Esophagus muscularis mucosa (tissue), 4 donors: ENCODE measurements around the gene MAGED4. TPM values are rescaled to one million over a fixed set of nuclear protein-coding genes. Genes with fewer than 3 reads are reported as not detected.

Source experiments
- DNase-seq: peaks from one replicate; pipeline ENCODE4 v3.0.0-alpha.2; 2017; ENCODE audit errors: extremely low spot score
- H3K27ac ChIP-seq, 4 donors: fragments of 200-600 bp; sonication (generic); replicated peaks in 1 of 4; 1 replicate in 3 of 4; 2 replicates in 1 of 4; pipeline ENCODE4 v1.5.1; 2016 to 2019; ENCODE audit warnings: mild to moderate bottlenecking in 1 of 4
- H3K27me3 ChIP-seq, 4 donors: fragments of 200-600 bp; sonication (generic); one replicate each; pipeline versions ENCODE4 v1.5.1 to v1.6.0; 2016 to 2019
- H3K36me3 ChIP-seq, 4 donors: fragments of 200-600 bp; sonication (generic); one replicate each; pipeline ENCODE4 v1.5.1; 2016 to 2019
- H3K4me1 ChIP-seq, 4 donors: fragments of 200-600 bp; sonication (generic); one replicate each; pipeline ENCODE4 v1.5.1; 2016 to 2019
- H3K4me3 ChIP-seq, 4 donors: fragments of 200-600 bp; sonication (generic); 1 replicate in 2 of 4; 2 replicates in 2 of 4; pipeline ENCODE4 v1.5.1; 2016 to 2019; ENCODE audit warnings: mild to moderate bottlenecking in 4 of 4, moderate library complexity in 1 of 4
- H3K9me3 ChIP-seq, 4 donors: fragments of 200-600 bp; sonication (generic); 1 replicate in 3 of 4; 2 replicates in 1 of 4; pipeline ENCODE4 v1.5.1; 2016 to 2019
- EP300 ChIP-seq: sonication (generic); formaldehyde crosslinking; IDR thresholded peaks from one replicate; pipeline ENCODE4 v1.6.1; 2017; ENCODE audit warnings: antibody characterized with exemption
- POLR2A ChIP-seq: fragments of 450-650 bp; IDR thresholded peaks from one replicate; pipeline ENCODE4 v1.6.1; 2017; ENCODE audit warnings: antibody characterized with exemption, moderate library complexity, mild to moderate bottlenecking, low read depth
- POLR2AphosphoS5 ChIP-seq, 2 donors: sonication (generic); formaldehyde crosslinking; IDR thresholded peaks; one replicate each; pipeline ENCODE4 v1.6.1; 2017; ENCODE audit warnings: antibody characterized with exemption in 2 of 2
- WGBS: methylation state at CpG from one replicate; pipeline ENCODE4 v1.1.5; 2018; 5-methylcytosine and 5-hydroxymethylcytosine counted together
- intact Hi-C: fragments of 100-400 bp; cut with DNase I; formaldehyde crosslinking; loops from one replicate; pipeline ENCODE4 v1.15.1; 2023
- small RNA-seq, 3 donors: library from RNA; depleted of rRNA; stranded (forward); fragments of <200 nt; gene quantifications; one replicate each; pipeline ENCODE3, GENCODE V24; 2016
- total RNA-seq, 4 donors: library from RNA; depleted of rRNA; stranded (reverse); fragments of >200 nt; gene quantifications; one replicate each; pipeline versions ENCODE4 v1.1.0 to v1.2.1, GENCODE V29; 2016
- TF ChIP-seq, protein P1 (sequence below), 3 experiments: fragments of 200-600 bp in 2 of 3; fragments of 450-650 bp in 1 of 3; sonication (generic) in 2 of 3; IDR thresholded peaks; one replicate each; pipeline ENCODE4 v1.5.1; 2017 to 2019; ENCODE audit warnings: antibody characterized with exemption in 3 of 3, mild to moderate bottlenecking in 2 of 3, moderate library complexity in 1 of 3

The MAGED4 gene
- total RNA-seq, 4 donors from 2014 or later, result 0.57 to 9.1 (median 6.1) TPM

DNA sequence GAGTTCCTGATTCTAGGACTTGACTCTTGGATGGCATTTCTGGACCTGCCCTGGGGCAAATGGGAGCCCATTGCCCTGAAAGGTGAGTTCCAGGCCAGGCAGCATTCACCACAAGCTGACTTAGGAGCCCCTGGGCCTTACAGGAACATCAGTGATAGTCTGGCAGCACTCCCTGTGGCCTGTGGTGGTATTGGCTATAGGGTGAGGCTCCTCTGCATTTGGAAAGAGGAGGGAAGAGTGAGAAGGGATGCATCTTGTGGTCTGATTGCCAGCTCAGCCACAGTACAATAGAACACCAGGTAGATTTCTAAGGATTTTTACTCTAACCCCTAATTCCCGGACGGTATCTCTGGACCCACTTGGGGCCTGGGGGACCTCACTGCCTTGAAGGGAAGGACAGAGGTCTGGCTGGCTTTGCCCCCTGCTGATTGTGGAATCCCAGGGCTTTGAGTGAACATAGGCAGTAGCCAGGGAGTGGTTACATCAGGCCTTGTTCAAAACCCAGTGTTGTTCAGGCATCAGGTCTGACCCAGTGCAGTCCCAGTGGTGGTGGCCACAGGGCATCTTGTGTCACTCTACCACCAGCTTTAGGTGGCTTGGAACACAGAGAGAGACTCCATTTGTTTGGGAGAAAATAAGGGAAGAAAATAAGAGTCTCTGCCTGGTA, 32.9 kb downstream of the MAGED4 start:
- Histone ChIP-seq H3K27me3 (no peaks in the 10 kb centered on the region), H3K4me3 (no peak overlapping the region), H3K9me3 (peaks cover 0 to 13% (median 0%) of the 10 kb centered on the region in 4 donors), H3K27ac (no peak overlapping the region), H3K4me1 (no peaks in the 10 kb centered on the region), H3K36me3 (no peaks in the 10 kb centered on the region)
- WGBS, result 82% methylated on average over 2 of the region's 2 CpGs
- no peak for DNase-seq
- intact Hi-C loops, result no loop called here
- no peak for TF ChIP-seq POLR2A
- no peak for TF ChIP-seq EP300
- TF ChIP-seq, protein P1, sequence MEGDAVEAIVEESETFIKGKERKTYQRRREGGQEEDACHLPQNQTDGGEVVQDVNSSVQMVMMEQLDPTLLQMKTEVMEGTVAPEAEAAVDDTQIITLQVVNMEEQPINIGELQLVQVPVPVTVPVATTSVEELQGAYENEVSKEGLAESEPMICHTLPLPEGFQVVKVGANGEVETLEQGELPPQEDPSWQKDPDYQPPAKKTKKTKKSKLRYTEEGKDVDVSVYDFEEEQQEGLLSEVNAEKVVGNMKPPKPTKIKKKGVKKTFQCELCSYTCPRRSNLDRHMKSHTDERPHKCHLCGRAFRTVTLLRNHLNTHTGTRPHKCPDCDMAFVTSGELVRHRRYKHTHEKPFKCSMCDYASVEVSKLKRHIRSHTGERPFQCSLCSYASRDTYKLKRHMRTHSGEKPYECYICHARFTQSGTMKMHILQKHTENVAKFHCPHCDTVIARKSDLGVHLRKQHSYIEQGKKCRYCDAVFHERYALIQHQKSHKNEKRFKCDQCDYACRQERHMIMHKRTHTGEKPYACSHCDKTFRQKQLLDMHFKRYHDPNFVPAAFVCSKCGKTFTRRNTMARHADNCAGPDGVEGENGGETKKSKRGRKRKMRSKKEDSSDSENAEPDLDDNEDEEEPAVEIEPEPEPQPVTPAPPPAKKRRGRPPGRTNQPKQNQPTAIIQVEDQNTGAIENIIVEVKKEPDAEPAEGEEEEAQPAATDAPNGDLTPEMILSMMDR (IDR thresholded peaks at IDR 0.05), result no peak
- TF ChIP-seq POLR2AphosphoS5 (IDR thresholded peaks at IDR 0.05), result no peak

DNA sequence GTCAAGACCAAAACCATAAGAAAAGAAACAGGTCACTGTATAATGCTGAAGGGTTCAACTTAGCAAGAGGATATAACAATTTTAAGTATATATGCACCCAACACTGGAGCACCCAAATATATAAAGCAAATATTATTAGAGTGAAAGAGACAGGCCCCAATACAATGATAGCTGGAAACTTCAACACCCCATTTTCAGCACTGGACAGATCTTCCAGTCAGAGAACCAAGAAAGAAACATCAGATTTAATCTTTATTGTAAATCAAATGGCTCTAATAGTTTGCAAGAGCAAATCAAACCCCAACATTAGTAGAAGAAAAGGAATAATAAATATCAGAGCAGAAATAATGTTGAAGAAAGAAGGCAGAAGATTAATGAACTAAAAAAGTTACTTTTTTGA, 36.2 kb downstream of the MAGED4 start:
- H3K27me3 ChIP-seq, result no peaks in the 10 kb centered on the region
- DNase-seq, result no peak
- intact Hi-C loops, result no loop called here
- H3K27ac ChIP-seq, result no peak overlapping the region
- no peaks in the 10 kb centered on the region for H3K36me3 ChIP-seq
- H3K9me3 ChIP-seq, result peaks cover 0 to 13% (median 0%) of the 10 kb centered on the region in 4 donors
- H3K4me3 ChIP-seq, result no peak overlapping the region
- TF ChIP-seq POLR2A, result no peak
- H3K4me1 ChIP-seq, result no peaks in the 10 kb centered on the region

Small RNAs within 50 kb of the gene (small RNA-seq; reads per million reads assigned to genes)
- gene SNORA11D, result 0 reads per million in 3 donors

Other genes with a start within 250 kb of the MAGED4 start
- 10 to 100 TPM in 1 of 4 donors, 1 to 10 TPM in 1, under 1 TPM in 1, not detected in 1; 0.32 to 10.1 (median 1.7) TPM for gene MAGED4B, start 115.7 kb upstream of the MAGED4 start, total RNA-seq
- gene XAGE2, start 184.1 kb downstream of the MAGED4 start, total RNA-seq, result not detected